Type B pancreatic cell (in vitro differentiated cells): ENCODE results near the gene ADGRG3. TPM values are rescaled to one million over a fixed set of nuclear protein-coding genes. Genes with fewer than 3 reads are reported as not detected.

ENCODE experiments used
- DNase-seq: peaks from one replicate; pipeline ENCODE4 v3.0.0; 2021; ENCODE audit warnings: mixed read lengths; ENCODE audit not compliant: unreplicated experiment; ENCODE audit errors: extremely low spot score
- H3K27ac Mint-ChIP-seq: 2 replicates; pipeline ENCODE4 v1.8.0; 2021; ENCODE audit warnings: mild to moderate bottlenecking, mixed read lengths
- H3K27me3 Mint-ChIP-seq: 2 replicates; pipeline ENCODE4 v1.8.0; 2021; ENCODE audit warnings: mixed read lengths
- H3K36me3 Mint-ChIP-seq: 2 replicates; pipeline ENCODE4 v1.8.0; 2021; ENCODE audit warnings: mixed read lengths
- H3K4me1 Mint-ChIP-seq: one replicate; pipeline ENCODE4 v1.8.0; 2021; ENCODE audit warnings: mixed read lengths; ENCODE audit not compliant: unreplicated experiment
- H3K4me3 Mint-ChIP-seq: 2 replicates; pipeline ENCODE4 v1.8.0; 2021; ENCODE audit warnings: mild to moderate bottlenecking, mixed read lengths
- H3K9me3 Mint-ChIP-seq: 2 replicates; pipeline ENCODE4 v1.8.0; 2021; ENCODE audit warnings: mixed read lengths
- CTCF ChIP-seq: fragments of 200-600 bp; sonication (generic); conservative IDR thresholded peaks from 2 replicates; pipeline ENCODE4 v1.5.0; 2021; ENCODE audit warnings: antibody characterized with exemption, mild to moderate bottlenecking
- total RNA-seq: library from RNA; stranded (reverse); gene quantifications from 2 replicates; pipeline ENCODE4 v1.2.1, GENCODE V29; 2021; ENCODE audit warnings: low replicate concordance

Gene ADGRG3
- total RNA-seq, 1 donor from 2014 or later = not detected

DNA sequence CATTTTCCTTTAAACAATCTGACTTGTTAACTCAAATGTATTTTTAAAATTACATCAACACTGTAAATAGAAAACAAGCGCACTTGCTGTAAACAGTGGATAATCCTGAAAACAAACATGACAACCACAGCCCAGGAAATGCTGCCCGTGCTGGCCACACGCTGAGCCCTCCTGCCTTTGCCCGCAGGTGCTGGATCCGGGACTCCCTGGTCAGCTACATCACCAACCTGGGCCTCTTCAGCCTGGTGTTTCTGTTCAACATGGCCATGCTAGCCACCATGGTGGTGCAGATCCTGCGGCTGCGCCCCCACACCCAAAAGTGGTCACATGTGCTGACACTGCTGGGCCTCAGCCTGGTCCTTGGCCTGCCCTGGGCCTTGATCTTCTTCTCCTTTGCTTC is 6.6 kb upstream of the ADGRG3 start:
- no peaks in the 10 kb centered on the region for H3K27me3 Mint-ChIP-seq
- H3K36me3 Mint-ChIP-seq = no peaks in the 10 kb centered on the region
- no peaks in the 10 kb centered on the region for H3K9me3 Mint-ChIP-seq
- DNase-seq = no peak
- no peaks in the 10 kb centered on the region for H3K4me1 Mint-ChIP-seq
- TF ChIP-seq CTCF = no peak
- H3K27ac Mint-ChIP-seq = no peak overlapping the region
- H3K4me3 Mint-ChIP-seq = no peak overlapping the region

DNA sequence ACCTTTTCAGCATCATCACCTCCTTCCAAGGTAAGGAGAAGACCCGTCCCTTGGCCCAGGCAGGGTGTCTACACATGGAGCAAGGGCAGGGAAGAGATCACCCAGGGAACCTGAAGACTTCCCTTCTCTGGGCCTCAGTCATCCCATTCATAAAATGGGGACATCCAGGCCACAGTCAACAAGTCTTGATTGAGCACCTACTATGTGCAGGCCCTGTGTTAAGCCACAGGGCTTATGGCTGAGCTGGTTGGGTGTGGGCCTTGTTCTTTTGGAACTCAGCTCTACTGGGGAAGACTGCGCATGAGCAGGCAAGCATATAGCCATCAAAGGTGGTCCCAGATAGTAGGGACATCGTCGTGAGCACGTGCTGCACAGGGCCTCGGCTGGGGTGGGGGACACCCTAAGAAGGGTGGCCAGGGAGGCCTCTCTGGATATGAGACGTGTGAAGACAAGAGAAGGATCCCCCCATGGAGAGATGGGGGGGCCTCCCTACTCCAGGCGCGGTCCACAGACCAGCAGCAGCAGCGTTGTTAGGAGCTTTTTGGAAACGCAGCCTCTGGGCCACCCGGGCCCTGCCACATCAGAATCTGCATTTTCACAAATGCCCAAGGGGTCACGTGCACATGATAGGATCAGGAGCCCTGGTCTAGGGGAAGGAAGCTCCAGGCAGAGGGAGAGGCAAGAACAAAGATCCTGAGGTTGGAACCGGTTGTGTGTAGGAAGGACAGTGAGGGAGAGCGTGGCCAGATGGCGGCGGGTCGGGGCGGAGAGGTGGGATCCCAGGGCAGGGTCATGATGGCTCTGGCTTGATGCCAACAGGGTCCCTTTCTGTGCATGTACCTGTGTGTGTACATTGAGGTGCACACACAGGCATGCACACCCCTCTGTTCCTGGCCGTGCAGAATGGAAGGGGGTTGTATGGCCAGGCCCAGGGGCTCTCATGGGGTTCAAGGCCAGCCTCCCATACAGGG is 5.9 kb upstream of the ADGRG3 start:
- no peaks in the 10 kb centered on the region for H3K9me3 Mint-ChIP-seq
- H3K4me1 Mint-ChIP-seq = no peaks in the 10 kb centered on the region
- H3K27ac Mint-ChIP-seq = no peak overlapping the region
- H3K36me3 Mint-ChIP-seq = no peaks in the 10 kb centered on the region
- H3K27me3 Mint-ChIP-seq = no peaks in the 10 kb centered on the region
- no peak for TF ChIP-seq CTCF
- no peak overlapping the region for H3K4me3 Mint-ChIP-seq
- no peak for DNase-seq

DNA sequence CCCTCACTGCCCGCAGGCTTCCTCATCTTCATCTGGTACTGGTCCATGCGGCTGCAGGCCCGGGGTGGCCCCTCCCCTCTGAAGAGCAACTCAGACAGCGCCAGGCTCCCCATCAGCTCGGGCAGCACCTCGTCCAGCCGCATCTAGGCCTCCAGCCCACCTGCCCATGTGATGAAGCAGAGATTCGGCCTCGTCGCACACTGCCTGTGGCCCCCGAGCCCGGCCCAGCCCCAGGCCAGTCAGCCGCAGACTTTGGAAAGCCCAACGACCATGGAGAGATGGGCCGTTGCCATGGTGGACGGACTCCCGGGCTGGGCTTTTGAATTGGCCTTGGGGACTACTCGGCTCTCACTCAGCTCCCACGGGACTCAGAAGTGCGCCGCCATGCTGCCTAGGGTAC is 4.7 kb upstream of the ADGRG3 start:
- Mint-ChIP-seq H3K27ac (no peak overlapping the region), H3K4me3 (no peak overlapping the region), H3K4me1 (no peaks in the 10 kb centered on the region), H3K36me3 (no peaks in the 10 kb centered on the region), H3K27me3 (no peaks in the 10 kb centered on the region), H3K9me3 (no peaks in the 10 kb centered on the region)
- DNase-seq = no peak
- no peak for TF ChIP-seq CTCF

GRCh38 chr16:57663917-57664661 is 4.0 kb upstream of the ADGRG3 start:
- Mint-ChIP-seq H3K4me3 (no peak overlapping the region), H3K27me3 (no peaks in the 10 kb centered on the region)

GRCh38 chr16:57664662-57665025 is 3.5 kb upstream of the ADGRG3 start:
- Mint-ChIP-seq H3K36me3 (no peaks in the 10 kb centered on the region), H3K27ac (no peak overlapping the region)
- no peak for TF ChIP-seq CTCF

More at GRCh38 chr16:57663917-57664661, 4.0 kb upstream of the ADGRG3 start:
- no peaks in the 10 kb centered on the region for H3K4me1 Mint-ChIP-seq
- TF ChIP-seq CTCF = no peak
- no peaks in the 10 kb centered on the region for H3K36me3 Mint-ChIP-seq
- no peaks in the 10 kb centered on the region for H3K9me3 Mint-ChIP-seq
- no peak overlapping the region for H3K27ac Mint-ChIP-seq
- DNase-seq = no peak

More at GRCh38 chr16:57664662-57665025, 3.5 kb upstream of the ADGRG3 start:
- no peaks in the 10 kb centered on the region for H3K27me3 Mint-ChIP-seq
- no peaks in the 10 kb centered on the region for H3K4me1 Mint-ChIP-seq
- H3K4me3 Mint-ChIP-seq = no peak overlapping the region
- H3K9me3 Mint-ChIP-seq = no peaks in the 10 kb centered on the region
- no peak for DNase-seq
